NCI-H2107 treated with DMSO at 0.1 percent for 48 hours (cell line): ENCODE results near the gene DNAJC9.

Source experiments
- DNase-seq: peaks from one replicate; lab custom pipeline; 2025; ENCODE audit not compliant: unreplicated experiment; lab: John Stamatoyannopoulos, UW

Gene DNAJC9

DNA sequence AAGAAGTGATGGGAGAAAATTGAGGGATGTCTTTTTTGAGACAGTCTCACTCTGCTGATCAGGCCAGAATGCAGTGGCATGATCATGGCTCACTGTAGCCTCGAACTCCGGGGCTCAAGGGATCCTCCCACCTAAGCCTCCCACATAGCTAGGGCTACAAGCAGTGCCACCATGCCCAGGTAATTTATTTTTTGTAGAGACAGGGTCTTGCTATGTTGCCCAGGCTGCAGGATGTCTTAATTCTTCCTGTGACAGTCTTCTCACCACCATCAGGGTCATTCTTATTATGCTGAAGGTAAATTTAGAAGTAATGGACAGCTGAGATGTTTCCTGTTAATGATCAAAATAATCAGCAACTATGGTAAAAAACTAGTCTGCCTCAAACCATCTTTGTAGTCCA lies 7.1 kb downstream of the DNAJC9 start:
- DNase-seq = no peak

DNA sequence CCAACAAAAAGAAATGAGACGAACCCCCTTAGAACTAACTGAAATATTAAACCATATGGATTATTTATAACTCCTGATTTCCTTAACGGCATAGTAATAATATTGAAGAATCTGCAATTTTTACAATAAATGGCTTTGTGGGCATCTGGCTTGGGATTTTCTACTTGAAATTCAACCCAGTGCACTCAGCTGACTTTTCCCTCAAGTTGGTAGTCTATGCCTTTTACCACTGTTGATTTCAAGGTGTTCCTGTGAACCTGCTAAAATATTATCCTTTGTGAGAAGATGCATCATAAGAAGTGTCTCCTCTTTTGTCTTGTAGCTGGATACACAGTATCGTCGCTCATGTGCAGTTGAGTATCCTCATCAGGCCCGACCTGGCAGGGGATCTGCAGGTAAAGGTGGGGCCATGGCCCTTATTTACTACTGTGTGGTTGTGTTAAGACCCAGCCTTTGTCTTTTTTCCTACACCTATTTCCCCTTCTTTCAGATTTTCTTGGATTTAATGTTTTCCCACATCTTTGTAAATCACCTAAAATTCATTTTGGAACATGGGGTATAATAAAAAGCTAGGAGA lies 8.0 kb downstream of the DNAJC9 start:
- DNase-seq = no peak

DNA sequence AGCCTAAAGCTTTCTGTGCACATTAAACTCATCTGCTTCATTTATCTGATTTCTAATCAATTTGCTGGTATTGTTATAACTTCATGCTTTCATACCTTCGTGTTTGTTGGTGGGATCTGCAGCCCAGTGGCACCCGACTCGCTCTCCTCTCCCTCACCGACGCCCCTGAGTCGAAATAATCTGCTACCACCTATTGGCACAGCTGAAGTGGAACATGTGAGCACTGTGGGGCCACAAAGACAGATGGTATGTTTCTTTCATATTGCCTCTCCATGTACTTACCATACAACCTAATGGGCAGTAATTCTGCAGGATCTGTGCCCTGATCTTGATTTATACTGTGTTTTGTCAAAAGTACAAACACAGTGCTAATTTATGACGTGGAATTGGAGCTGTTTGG lies 12.4 kb downstream of the DNAJC9 start:
- DNase-seq = no peak

DNA sequence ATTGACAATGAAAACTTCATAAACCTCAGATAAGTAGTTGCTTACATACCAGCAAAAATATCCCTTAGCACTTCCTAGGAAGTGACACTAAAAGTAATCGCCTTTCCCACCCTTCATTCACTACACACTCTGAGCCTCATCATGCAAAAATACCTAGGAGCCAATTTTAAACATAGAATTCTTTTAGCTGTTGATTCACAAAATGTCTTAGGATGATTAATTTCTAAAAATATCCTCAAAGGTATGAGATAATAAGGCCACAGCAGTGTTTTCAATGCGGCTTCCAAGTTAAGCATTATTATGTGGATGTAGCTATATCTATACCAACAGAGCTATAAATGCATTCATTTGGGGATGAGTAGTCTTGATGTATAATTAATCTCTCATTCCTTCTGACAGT lies 13.2 kb downstream of the DNAJC9 start:
- no peak for DNase-seq

DNA sequence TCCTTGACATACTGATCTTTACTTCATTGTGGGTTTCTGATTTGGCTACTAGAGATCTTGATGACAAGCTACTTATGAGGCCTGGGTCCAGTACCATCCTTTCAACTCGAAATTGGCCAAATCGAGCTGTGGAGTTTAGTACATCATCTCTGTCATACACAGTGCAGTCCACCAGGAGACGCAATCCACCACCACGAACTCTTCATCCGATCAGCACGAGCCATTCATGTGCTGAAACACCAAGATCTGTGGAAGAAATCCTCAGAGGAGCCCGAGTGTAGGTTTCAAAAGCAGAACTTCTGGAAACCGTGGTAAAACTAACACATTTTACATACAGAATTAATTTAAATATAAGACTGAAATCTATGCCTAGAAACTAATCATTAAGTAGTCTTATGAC lies 14.2 kb downstream of the DNAJC9 start:
- no peak for DNase-seq

DNA sequence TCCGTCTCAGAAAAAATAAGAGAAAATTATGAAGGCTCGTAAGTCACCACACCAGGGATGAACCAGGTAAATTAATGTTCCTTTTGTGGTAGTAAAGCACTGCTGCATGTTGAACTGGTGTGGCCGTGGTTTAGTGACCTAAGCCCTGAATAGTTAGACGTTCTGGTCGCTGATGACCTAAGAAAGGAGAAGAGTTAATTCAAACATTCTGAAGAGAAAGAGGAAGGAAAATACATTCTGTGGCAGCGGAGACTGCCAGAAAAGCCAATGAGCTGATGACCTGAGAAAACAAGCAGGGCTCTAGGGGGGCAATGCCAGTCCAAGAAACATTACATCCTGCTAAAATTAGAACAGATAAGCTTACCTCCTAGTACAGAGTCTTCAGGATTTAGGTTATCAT lies 17.5 kb downstream of the DNAJC9 start:
- DNase-seq = no peak

DNA sequence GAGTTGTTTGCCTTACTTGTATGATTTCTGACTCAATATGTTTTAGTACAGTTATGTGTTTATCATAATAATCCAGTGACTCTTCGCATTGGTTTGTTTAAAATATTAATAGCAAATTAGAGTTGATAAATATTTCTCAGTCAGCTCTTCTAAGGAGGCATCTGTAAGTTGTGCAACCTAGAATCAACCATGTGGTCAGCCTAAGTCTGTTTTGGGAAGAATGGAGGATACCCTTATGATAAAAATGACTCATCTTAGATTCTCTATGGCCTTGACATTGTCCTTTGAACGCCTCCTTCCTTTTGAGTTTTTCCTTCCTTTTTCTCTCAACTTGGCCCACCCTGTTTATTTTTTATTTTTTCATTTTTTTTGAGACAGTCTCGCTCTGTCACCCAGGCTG lies 18.8 kb downstream of the DNAJC9 start:
- no peak for DNase-seq

DNA sequence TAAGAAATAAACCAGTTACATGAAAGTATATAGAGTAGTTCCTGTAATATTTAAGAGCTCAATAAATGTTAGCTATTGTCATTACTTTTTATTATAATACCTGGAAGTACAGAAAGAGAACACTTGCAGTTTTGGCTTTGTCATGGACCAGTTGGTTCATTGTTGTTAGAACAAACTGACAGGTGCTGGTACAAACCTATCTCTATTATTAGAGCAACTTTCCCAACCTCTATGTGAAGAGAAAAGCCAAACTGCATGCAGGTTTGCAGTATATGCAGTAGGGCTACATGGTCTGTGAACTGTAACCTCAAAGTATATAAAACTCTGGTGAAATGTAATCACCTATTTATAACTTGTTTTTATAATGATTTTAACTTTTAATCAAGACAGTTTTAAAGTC lies 20.4 kb downstream of the DNAJC9 start:
- no peak for DNase-seq

DNA sequence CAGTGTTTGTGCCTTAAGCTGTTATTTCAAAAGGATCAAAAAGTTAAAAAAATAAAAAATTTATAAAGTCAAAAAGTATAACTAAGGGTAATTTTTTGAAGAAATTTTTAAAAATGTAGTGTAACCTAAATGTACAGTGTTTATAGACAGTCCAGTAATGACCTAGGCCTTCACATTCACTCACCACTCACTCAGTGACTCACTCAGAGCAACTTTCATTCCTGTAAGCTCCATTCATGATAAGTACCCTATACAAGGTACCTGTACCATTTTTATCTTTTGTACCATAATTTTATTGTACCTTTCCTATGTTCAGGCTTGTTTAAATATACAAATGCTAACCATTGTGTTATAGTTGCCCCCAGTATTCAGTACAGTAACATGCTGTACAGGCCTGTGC lies 21.5 kb downstream of the DNAJC9 start:
- no peak for DNase-seq

DNA sequence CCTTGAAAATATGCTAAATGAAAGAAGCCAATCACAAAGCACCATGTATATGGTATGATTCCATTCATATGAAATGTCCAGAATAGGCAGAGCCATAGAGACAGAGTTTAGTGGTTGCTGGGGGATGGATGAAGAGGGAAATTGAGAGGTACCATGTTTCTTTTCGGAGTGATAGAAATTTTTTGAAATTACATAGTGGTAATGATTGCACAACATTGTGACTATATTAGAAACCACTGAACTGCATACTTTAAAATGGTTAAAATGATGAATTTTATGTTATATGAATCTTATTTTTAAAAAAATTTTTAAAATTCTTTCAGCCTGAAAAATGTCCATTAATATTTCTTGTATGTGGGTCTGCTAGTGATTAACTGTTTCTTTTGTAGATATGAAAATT lies 26.1 kb downstream of the DNAJC9 start:
- no peak for DNase-seq

DNA sequence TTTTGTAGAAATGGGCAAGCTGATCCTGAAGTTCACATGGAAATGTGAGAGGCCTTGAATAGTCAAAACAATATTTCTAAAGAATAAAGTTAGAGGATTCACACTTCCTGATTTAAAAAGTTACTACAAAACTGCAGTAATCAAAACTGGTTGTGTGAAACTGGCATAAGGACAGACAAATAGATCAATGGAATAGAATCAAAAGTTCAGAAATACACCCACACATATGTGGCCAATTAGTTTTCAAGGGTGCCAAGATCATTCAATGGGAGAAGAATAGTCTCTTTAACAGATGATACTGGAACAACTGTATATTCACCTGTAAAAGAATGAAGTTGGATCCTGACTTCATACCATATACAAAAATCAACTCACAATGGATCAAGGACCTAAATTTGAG lies 27.7 kb downstream of the DNAJC9 start:
- DNase-seq = no peak

DNA sequence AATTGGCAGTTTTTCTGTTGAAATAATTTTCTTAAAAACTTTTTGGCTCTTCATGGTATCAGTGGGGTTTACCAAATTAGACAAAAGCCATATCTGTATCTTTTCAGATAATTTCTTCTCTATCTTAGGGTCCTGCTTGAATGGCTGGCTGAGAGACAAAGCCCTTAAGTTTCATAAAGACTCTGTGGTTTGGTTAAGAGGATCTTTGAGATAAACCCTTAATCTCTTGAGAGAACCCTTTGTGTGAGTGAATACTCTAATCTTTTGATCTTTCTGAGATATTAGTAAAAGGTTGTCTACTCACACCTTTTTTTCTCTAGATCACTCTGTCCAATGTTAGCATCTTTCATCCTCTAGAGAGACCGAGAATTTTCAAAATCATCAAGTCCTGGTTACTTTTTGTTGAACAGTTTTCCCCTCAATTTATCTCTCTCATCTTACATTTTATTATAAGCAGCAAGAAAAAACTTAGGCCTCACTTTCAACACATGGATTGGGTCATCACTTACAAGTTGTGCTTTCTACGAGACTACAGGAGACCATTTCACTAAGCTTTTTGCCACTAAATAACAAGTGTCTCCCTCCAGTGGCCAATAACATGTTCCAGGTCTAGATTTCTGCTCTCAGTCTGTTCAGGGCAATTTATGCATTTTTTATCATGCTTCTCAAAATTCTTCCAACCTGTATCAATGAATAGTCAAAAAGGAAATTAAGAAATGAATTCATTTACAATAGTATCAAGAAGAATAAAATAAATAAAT lies 28.4 kb downstream of the DNAJC9 start:
- no peak for DNase-seq

DNA sequence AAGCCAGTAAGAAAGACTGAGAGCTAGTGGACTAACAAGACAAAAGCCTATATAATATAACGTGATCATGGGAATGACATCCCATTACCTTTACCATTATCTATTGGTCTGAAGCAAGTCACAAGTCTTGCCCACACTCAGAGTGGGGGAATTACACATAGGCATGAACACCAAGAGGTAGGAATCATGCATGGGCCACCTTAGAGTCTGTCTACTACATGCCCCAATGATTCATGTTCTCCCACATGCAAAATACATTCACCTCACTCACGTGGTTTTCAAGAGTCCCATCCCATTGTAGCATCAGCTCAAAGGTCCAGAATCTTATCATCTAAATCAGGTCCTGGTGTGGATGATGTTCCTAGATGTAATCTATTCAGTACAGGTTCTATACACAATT lies 29.4 kb downstream of the DNAJC9 start:
- DNase-seq = no peak

DNA sequence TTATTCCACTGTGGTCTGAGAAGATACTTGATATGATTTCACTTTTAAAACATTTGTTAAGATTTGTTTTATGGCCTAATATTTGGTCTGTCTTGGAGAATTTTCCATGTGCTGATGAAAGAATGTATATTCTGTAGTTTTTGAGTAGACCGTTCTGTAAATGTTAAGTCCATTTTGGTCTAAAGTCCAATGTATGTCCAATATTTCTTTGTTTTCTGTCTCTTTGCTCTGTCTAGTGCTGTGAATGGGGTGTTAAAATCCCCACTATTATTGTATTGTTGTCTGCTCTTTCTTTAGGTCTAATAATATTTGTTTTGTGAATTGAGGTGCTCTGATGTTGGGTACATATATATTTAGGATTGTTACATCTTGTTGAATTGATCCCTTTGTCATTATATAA lies 31.3 kb downstream of the DNAJC9 start:
- DNase-seq = no peak

DNA sequence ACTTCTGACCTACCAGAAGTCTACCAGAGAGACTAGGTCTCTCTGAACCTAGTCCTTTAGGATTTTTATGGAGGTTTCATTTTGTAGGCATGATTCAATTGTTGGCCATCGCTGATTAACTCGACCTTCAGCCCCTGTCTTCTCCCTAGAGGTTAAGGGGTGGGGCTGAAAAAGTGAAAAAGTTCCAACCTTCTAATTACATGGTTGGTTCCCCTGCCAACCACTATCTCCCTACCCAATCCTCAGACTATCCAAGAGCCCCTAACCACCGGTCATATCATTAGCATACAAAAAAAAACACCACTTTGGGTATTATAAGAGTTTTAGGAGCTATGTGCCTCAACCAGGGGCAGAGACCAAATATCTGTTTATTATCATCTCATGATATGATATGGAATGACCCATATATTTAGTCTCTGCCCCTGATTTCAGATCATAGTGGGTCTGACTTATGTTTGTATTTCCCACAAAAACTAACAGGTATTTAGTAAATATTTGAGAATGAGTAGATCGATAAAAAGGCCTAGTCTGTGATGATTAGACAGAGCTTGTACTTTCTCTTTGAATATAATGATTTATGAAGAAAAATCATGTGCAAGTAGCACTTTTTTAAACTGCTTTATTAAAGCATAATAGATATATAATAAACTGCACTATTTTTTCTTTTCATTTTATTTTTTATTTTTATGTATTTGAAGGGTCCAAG lies 35.8 kb downstream of the DNAJC9 start:
- DNase-seq = no peak

DNA sequence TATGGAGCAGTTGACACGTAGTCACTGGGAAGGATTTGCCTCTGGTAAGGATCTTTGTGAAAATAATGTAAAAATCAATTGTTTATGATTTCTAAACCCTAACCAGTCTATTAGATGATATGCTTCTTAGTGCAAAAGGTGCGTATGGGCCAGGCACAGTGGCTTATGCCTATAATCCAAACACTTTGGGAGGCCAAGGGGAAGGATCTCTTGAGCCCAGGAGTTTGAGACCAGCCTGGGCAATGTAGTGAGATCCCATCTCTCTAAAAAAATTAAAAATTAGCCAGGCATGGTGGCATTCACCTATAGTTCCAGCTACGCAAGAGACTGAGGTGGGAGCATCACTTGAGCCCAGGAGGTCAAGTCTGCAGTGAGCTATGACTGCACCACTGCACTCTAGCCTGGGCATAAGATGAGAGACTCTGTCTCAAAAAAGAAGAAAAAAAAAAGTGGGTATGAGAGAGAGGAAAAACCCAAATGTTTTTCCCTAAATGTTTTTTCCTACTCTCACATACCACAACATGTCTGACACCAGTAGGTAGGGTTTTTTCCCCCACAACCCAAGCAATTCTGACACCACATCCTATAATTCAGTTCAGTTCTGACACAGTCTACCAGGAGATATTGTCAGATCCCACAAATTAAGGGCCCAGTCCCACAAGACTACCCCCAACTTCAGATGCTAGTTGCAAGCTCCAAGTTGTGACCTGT lies 36.5 kb downstream of the DNAJC9 start:
- DNase-seq = no peak

DNA sequence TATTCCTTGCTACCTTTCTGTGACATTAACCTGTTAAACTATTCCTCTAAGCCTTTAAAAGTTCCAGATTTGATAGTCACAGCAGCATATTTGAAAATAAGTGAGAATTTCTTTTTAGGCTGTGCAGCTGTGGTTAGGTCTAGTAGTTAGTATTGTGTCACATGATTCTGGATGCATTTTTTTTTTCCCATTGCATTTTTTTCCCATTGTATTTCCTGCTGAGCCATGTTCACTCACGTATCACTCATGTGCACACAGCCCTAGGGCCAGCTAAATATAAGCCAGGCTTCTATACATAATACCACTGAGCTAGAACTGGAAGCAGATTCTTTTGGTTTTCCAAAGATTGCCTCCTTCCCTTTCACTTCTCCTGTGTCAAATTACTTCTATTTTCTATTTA lies 37.4 kb downstream of the DNAJC9 start:
- no peak for DNase-seq

DNA sequence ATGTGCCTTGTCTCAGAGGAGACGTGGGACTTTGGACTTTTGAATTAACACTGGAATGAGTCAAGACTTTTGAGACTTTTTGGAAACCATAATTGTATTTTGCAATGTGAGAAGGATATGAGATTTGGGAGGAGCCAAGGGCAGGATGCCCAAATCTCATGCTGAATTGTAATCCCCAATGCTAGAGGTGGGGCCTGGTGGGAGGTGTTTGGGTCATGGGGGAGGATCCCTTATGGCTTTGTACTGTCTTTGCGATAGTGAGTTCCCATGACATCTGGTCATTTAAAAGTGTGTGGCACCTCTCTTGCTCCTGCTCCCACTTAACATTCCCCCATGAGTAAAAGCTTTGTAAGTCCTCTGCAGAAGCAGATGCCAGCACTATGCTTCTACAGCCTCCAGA lies 39.2 kb downstream of the DNAJC9 start:
- DNase-seq = no peak

DNA sequence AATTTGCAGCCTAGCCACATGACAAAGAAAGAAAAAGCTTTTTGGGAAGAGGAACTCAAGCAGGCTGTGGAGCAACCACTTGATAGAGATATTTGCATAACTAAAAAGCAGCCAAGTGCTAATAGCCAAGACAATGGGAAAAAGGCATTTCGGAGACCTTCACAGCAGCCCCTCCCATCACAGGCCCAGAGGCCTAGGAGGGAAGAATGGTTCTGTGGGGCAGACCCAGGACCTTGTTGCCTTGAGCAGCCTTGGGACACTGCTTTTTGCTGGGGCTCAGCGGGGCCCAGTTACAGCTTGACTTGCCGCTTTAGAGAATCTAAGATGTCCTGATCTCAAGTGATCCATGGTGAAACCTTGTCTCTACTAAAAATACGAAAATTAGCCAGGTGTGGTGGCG lies 40.7 kb downstream of the DNAJC9 start:
- DNase-seq = no peak

DNA sequence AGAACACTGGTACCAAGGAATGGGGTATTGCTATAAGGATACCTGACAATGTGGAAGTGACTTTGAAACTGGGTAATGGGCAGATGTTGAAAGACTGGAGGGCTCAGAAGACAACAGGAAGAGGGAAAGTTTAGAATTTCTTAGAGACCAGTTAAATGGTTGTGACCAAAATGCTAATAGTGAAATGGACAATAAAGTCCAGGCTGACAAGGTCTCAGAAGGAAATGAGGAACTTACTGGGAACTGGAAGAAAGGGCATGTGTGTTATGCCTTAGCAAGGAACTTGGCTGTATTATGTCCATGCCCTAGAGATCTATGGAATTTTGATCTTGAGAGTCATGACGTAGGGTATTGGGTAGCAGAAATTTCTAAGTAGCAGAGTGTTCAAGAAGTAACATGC lies 41.2 kb downstream of the DNAJC9 start:
- DNase-seq = no peak

DNA sequence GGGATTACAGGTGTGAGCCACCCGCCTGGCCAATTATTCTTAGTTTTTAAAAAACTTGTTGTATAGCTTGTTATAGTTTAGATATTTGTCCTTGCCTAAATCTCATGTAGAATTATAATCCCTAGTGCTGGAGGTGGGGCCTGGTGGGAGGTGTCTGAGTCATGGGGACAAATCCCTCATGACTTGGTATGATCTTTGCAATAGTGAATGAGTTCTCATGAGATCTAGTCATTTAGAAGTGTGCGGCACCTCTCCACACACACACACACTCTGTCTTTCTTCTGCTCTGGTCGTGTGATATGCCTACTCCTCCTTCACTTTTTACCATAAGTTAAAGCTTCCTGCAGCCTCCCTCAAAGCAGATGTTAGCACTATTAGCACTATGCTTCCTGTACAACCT lies 42.0 kb downstream of the DNAJC9 start:
- no peak for DNase-seq
